Measurements from ENCODE around the gene ALDH4A1. TPM values are rescaled to one million over a fixed set of nuclear protein-coding genes. Genes with fewer than 3 reads are reported as not detected.
A peak's percentile ranks its signal among the peaks of the same experiment; 100 is the strongest.

Gene ALDH4A1
- total and polyA plus RNA-seq, 10 of the 15 experiments (the other 5 are each of a cell fraction or from before 2014, with no cell fraction given) = 0.06 to 25.5 (median 13.0) TPM

DNA sequence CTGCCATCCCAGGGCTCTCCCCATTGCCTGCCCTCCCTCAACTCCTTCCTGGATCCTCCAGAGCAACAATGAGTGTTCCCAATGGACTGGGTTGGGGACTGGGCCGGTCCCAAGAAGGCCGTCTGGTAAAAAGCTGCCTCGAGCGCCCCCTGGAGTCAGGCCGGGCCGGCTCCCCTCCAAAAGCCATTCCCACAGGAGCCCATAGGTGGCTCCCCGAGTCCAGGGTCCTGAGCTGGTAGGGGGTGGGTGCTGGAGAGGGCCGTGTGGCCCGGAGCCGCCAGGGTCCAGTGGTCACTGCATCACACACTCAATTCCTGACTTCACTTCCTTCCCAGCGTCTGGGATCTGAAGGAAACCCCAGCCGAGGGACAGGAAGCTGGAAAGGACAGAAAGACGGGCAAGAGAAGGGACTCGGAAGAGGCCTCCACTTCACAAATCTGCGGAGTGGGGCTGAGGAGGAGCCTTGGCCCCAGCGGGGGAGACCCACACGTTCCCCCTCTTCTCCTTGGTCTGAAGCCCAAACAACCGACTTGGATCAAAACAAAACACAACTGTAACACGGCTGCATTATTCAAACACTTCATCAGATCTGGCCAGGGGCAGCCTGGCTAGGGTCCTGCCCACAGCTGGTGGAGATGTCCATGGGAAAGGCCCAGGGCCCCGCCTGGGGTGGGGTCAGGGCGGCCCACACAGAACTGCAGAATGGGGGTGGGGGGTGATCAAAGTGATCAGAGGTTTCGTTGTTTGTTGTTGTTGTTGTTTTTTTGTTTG is 10.9 kb upstream of the ALDH4A1 start (continued):
- no peak for TF ChIP-seq JUNB (IDR thresholded peaks at IDR 0.05)
- peak; percentile 30 for TF ChIP-seq RELA (IDR thresholded peaks at IDR 0.05; ENCODE audit: borderline replicate concordance, partially characterized antibody)
- TF ChIP-seq, protein P1, sequence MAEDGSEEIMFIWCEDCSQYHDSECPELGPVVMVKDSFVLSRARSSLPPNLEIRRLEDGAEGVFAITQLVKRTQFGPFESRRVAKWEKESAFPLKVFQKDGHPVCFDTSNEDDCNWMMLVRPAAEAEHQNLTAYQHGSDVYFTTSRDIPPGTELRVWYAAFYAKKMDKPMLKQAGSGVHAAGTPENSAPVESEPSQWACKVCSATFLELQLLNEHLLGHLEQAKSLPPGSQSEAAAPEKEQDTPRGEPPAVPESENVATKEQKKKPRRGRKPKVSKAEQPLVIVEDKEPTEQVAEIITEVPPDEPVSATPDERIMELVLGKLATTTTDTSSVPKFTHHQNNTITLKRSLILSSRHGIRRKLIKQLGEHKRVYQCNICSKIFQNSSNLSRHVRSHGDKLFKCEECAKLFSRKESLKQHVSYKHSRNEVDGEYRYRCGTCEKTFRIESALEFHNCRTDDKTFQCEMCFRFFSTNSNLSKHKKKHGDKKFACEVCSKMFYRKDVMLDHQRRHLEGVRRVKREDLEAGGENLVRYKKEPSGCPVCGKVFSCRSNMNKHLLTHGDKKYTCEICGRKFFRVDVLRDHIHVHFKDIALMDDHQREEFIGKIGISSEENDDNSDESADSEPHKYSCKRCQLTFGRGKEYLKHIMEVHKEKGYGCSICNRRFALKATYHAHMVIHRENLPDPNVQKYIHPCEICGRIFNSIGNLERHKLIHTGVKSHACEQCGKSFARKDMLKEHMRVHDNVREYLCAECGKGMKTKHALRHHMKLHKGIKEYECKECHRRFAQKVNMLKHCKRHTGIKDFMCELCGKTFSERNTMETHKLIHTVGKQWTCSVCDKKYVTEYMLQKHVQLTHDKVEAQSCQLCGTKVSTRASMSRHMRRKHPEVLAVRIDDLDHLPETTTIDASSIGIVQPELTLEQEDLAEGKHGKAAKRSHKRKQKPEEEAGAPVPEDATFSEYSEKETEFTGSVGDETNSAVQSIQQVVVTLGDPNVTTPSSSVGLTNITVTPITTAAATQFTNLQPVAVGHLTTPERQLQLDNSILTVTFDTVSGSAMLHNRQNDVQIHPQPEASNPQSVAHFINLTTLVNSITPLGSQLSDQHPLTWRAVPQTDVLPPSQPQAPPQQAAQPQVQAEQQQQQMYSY (CRISPR knock-in tag; IDR thresholded peaks at IDR 0.05) = no peak
- TF ChIP-seq, protein P2, sequence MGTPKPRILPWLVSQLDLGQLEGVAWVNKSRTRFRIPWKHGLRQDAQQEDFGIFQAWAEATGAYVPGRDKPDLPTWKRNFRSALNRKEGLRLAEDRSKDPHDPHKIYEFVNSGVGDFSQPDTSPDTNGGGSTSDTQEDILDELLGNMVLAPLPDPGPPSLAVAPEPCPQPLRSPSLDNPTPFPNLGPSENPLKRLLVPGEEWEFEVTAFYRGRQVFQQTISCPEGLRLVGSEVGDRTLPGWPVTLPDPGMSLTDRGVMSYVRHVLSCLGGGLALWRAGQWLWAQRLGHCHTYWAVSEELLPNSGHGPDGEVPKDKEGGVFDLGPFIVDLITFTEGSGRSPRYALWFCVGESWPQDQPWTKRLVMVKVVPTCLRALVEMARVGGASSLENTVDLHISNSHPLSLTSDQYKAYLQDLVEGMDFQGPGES (IDR thresholded peaks at IDR 0.05) = no peak
- TF ChIP-seq BCL11A (IDR thresholded peaks at IDR 0.05; ENCODE audit: low read depth, low read length) = no peak
- TF ChIP-seq FOS (IDR thresholded peaks at IDR 0.05; ENCODE audit: borderline replicate concordance, extremely low read depth, insufficient read length) = no peak
- TF ChIP-seq TCF12 (IDR thresholded peaks at IDR 0.05; ENCODE audit: low read depth, low read length) = 0 out of 2 replicates have a peak, but pooled peaks have one; percentile 52
- no peak for TF ChIP-seq NFXL1 (IDR thresholded peaks at IDR 0.05; ENCODE audit: borderline replicate concordance)
- TF ChIP-seq HDAC2 (IDR thresholded peaks at IDR 0.05) = no peak
- TF ChIP-seq, protein P3, sequence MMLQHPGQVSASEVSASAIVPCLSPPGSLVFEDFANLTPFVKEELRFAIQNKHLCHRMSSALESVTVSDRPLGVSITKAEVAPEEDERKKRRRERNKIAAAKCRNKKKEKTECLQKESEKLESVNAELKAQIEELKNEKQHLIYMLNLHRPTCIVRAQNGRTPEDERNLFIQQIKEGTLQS (IDR thresholded peaks at IDR 0.05; ENCODE audit: borderline replicate concordance, extremely low read depth, low read depth, low read length) = 0 out of 2 replicates have a peak, but pooled peaks have one; percentile 7
- peak; percentile 37; the same call in 1 of the 2 replicates for TF ChIP-seq GATAD2B (conservative IDR thresholded peaks at IDR 0.05; ENCODE audit: low read depth)
- no peak for TF ChIP-seq STAT1 (conservative IDR thresholded peaks at IDR 0.05)
- no peak for TF ChIP-seq EZH2 (IDR thresholded peaks at IDR 0.05; ENCODE audit: borderline replicate concordance, control insufficient read depth, low read depth, low read length)
- TF ChIP-seq, protein P4, sequence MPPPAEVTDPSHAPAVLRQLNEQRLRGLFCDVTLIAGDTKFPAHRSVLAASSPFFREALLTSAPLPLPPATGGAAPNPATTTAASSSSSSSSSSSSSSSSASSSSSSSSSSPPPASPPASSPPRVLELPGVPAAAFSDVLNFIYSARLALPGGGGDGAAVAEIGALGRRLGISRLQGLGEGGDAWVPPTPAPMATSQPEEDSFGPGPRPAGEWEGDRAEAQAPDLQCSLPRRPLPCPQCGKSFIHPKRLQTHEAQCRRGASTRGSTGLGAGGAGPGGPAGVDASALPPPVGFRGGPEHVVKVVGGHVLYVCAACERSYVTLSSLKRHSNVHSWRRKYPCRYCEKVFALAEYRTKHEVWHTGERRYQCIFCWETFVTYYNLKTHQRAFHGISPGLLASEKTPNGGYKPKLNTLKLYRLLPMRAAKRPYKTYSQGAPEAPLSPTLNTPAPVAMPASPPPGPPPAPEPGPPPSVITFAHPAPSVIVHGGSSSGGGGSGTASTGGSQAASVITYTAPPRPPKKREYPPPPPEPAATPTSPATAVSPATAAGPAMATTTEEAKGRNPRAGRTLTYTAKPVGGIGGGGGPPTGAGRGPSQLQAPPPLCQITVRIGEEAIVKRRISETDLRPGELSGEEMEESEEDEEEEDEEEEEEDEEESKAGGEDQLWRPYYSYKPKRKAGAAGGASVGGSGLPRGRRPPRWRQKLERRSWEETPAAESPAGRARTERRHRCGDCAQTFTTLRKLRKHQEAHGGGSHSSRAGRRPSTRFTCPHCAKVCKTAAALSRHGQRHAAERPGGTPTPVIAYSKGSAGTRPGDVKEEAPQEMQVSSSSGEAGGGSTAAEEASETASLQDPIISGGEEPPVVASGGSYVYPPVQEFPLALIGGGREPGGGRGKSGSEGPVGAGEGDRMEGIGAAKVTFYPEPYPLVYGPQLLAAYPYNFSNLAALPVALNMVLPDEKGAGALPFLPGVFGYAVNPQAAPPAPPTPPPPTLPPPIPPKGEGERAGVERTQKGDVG (CRISPR knock-in tag; IDR thresholded peaks at IDR 0.05) = no peak
- TF ChIP-seq POU2F2 (IDR thresholded peaks at IDR 0.05; ENCODE audit: borderline replicate concordance, low read depth, low read length) = 0 out of 3 replicates have a peak, but pooled peaks have one; percentile 22
- TF ChIP-seq NR2C2 (IDR thresholded peaks at IDR 0.05; ENCODE audit: borderline replicate concordance, control insufficient read depth, insufficient read length, low read depth) = no peak
- TF ChIP-seq SMAD1 (IDR thresholded peaks at IDR 0.05; ENCODE audit: low read depth, partially characterized antibody) = no peak
- no peak for TF ChIP-seq SREBF2 (IDR thresholded peaks at IDR 0.05; ENCODE audit: low read length)
- 0 out of 2 replicates have a peak, but pooled peaks have one; percentile 18 for TF ChIP-seq CREB1 (IDR thresholded peaks at IDR 0.05; ENCODE audit: low read depth)
- TF ChIP-seq IKZF2 (IDR thresholded peaks at IDR 0.05) = 0 out of 4 replicates have a peak, but pooled peaks of 1 of the 2 experiments have one; percentile 12
- no peak for TF ChIP-seq NFYB (IDR thresholded peaks at IDR 0.05; ENCODE audit: insufficient read depth, low read depth, low read length)
- TF ChIP-seq YBX1 (IDR thresholded peaks at IDR 0.05) = no peak
- TF ChIP-seq HCFC1 (IDR thresholded peaks at IDR 0.05; ENCODE audit: low read length) = no peak
